Measurements from ENCODE around the gene ADAM12.

The ADAM12 gene

GRCh38 chr10:126387931-126388911 is at the start of gene ADAM12:
TSS of gene ADAM12 (minus strand) at chr10:126388477. CDS start at chr10:126388145, 332 bp downstream.
- Histone ChIP-seq H3K27ac (ENCODE audit: low read depth, low read length) (no peak within 1 kb of the TSS), H3K9me3 (ENCODE audit: control insufficient read depth, insufficient read depth, low read length) (no peaks in the 10 kb centered on the region), H3K4me2 (ENCODE audit: low read length) (no peak within 1 kb of the TSS), H3K27me3 (ENCODE audit: control insufficient read depth, low read length) (no peaks in the 10 kb centered on the region), H3F3A (ENCODE audit: control insufficient read depth, insufficient read depth) (no peaks in the 10 kb centered on the region), H3K79me2 (ENCODE audit: control insufficient read depth, low read length) (no peaks in the 10 kb centered on the region), H3K9me2 (replicated peaks; ENCODE audit: control insufficient read depth, low read length) (no peaks in the 10 kb centered on the region), H4K20me1 (ENCODE audit: control insufficient read depth, insufficient read depth, low read depth, low read length) (no peaks in the 10 kb centered on the region), H3K4me3 (ENCODE audit: low read length) (no peak within 1 kb of the TSS), H3K4me1 (ENCODE audit: control insufficient read depth, low read length) (no peaks in the 10 kb centered on the region), H3K36me3 (ENCODE audit: control insufficient read depth, low read length) (no peaks in the 10 kb centered on the region)
- TF ChIP-seq EZH2phosphoT487 (IDR thresholded peaks at IDR 0.05; ENCODE audit: borderline replicate concordance, low read length) (no peak), CTCF (IDR thresholded peaks at IDR 0.05; ENCODE audit: low read depth, low read length, poor library complexity, severe bottlenecking) (no peak)

- H3K9me2 ChIP-seq (replicated peaks; ENCODE audit: control insufficient read depth, low read length), result no peaks in the 10 kb centered on the region
Observed at GRCh38 chr10:126437635-126438406, 49.5 kb upstream of the ADAM12 start.

GRCh38 chr10:126434235-126434634 is 46.0 kb upstream of the ADAM12 start:
- Histone ChIP-seq H3F3A (ENCODE audit: control insufficient read depth, insufficient read depth) (no peaks in the 10 kb centered on the region), H3K9me3 (ENCODE audit: control insufficient read depth, insufficient read depth, low read length) (no peaks in the 10 kb centered on the region), H3K36me3 (ENCODE audit: control insufficient read depth, low read length) (no peaks in the 10 kb centered on the region), H3K79me2 (ENCODE audit: control insufficient read depth, low read length) (no peaks in the 10 kb centered on the region), H3K4me1 (ENCODE audit: control insufficient read depth, low read length) (no peaks in the 10 kb centered on the region), H4K20me1 (ENCODE audit: control insufficient read depth, insufficient read depth, low read depth, low read length) (no peaks in the 10 kb centered on the region), H3K4me2 (ENCODE audit: low read length) (no peak overlapping the region), H3K27me3 (ENCODE audit: control insufficient read depth, low read length) (no peaks in the 10 kb centered on the region), H3K27ac (ENCODE audit: low read depth, low read length) (no peak overlapping the region), H3K4me3 (ENCODE audit: low read length) (no peak overlapping the region), H3K9me2 (replicated peaks; ENCODE audit: control insufficient read depth, low read length) (no peaks in the 10 kb centered on the region)
- TF ChIP-seq CTCF (IDR thresholded peaks at IDR 0.05; ENCODE audit: low read depth, low read length, poor library complexity, severe bottlenecking), result no peak
- no peak for TF ChIP-seq EZH2phosphoT487 (IDR thresholded peaks at IDR 0.05; ENCODE audit: borderline replicate concordance, low read length)

More at GRCh38 chr10:126437635-126438406, 49.5 kb upstream of the ADAM12 start:
- no peaks in the 10 kb centered on the region for H3K27me3 ChIP-seq (ENCODE audit: control insufficient read depth, low read length)
- no peaks in the 10 kb centered on the region for H3K9me3 ChIP-seq (ENCODE audit: control insufficient read depth, insufficient read depth, low read length)
- no peaks in the 10 kb centered on the region for H3K36me3 ChIP-seq (ENCODE audit: control insufficient read depth, low read length)
- H3K4me2 ChIP-seq (ENCODE audit: low read length), result no peak overlapping the region
- H3K27ac ChIP-seq (ENCODE audit: low read depth, low read length), result no peak overlapping the region
- no peaks in the 10 kb centered on the region for H3K4me1 ChIP-seq (ENCODE audit: control insufficient read depth, low read length)
- no peaks in the 10 kb centered on the region for H3K79me2 ChIP-seq (ENCODE audit: control insufficient read depth, low read length)
- H3F3A ChIP-seq (ENCODE audit: control insufficient read depth, insufficient read depth), result no peaks in the 10 kb centered on the region
- TF ChIP-seq EZH2phosphoT487 (IDR thresholded peaks at IDR 0.05; ENCODE audit: borderline replicate concordance, low read length) (no peak), CTCF (IDR thresholded peaks at IDR 0.05; ENCODE audit: low read depth, low read length, poor library complexity, severe bottlenecking) (no peak)
- no peak overlapping the region for H3K4me3 ChIP-seq (ENCODE audit: low read length)
- H4K20me1 ChIP-seq (ENCODE audit: control insufficient read depth, insufficient read depth, low read depth, low read length), result no peaks in the 10 kb centered on the region

Data from DOHH2 (cell line).